Right atrium auricular region (tissue), 2 donors: ENCODE results near the gene EIPR1. TPM values are rescaled to one million over a fixed set of nuclear protein-coding genes. Genes with fewer than 3 reads are reported as not detected.

ENCODE experiments used
- DNase-seq: peaks from one replicate; pipeline ENCODE4 v3.0.0-alpha.2; 2019; ENCODE audit warnings: low spot score
- H3K27ac ChIP-seq, 2 donors: fragments of 200-600 bp; sonication (generic); 1 replicate in 1 of 2; 2 replicates in 1 of 2; pipeline ENCODE4 v1.5.1; 2016 to 2019
- H3K27me3 ChIP-seq, 2 donors: fragments of 200-600 bp; sonication (generic); one replicate each; pipeline versions ENCODE4 v1.5.1 to v1.6.0; 2017 to 2019
- H3K36me3 ChIP-seq: fragments of 200-600 bp; sonication (generic); one replicate; pipeline ENCODE4 v1.5.1; 2016
- H3K4me1 ChIP-seq, 2 donors: fragments of 200-600 bp; sonication (generic); one replicate each; pipeline versions ENCODE4 v1.5.1 to v1.6.0; 2017 to 2019
- H3K4me3 ChIP-seq, 2 donors: fragments of 200-600 bp; sonication (generic); 1 replicate in 1 of 2; 2 replicates in 1 of 2; pipeline ENCODE4 v1.5.1; 2017 to 2019; ENCODE audit warnings: mild to moderate bottlenecking in 1 of 2, moderate library complexity in 1 of 2
- H3K9me3 ChIP-seq, 2 donors: fragments of 200-600 bp; sonication (generic); one replicate each; pipeline ENCODE4 v1.5.1; 2019
- CTCF ChIP-seq, 2 donors: fragments of 200-600 bp; sonication (generic); IDR thresholded peaks; one replicate each; pipeline ENCODE4 v1.5.1; 2019; ENCODE audit warnings: antibody characterized with exemption in 2 of 2
- total RNA-seq, 2 donors: library from RNA; depleted of rRNA; stranded (reverse); fragments of >200 nt; gene quantifications; one replicate each; pipeline ENCODE4 v1.1.0, GENCODE V29; 2016

The EIPR1 gene
- total RNA-seq, 2 donors from 2014 or later: 13.2 to 13.6 TPM

- no peak for DNase-seq
- H3K4me3 ChIP-seq: no peak overlapping the region
- no peak for TF ChIP-seq CTCF (IDR thresholded peaks at IDR 0.05)
- no peaks in the 10 kb centered on the region for H3K4me1 ChIP-seq
- H3K36me3 ChIP-seq: no peaks in the 10 kb centered on the region
- H3K27me3 ChIP-seq: no peaks in the 10 kb centered on the region
- no peaks in the 10 kb centered on the region for H3K9me3 ChIP-seq
- no peak overlapping the region for H3K27ac ChIP-seq
These were observed 55.8 kb downstream of the EIPR1 start for GRCh38 chr2:3321825-3322224.

- no peaks in the 10 kb centered on the region for H3K36me3 ChIP-seq
- no peaks in the 10 kb centered on the region for H3K27me3 ChIP-seq
- H3K9me3 ChIP-seq: no peaks in the 10 kb centered on the region
- no peaks in the 10 kb centered on the region for H3K4me1 ChIP-seq
- DNase-seq: no peak
- H3K27ac ChIP-seq: no peak overlapping the region
- no peak for TF ChIP-seq CTCF (IDR thresholded peaks at IDR 0.05)
- no peak overlapping the region for H3K4me3 ChIP-seq
These were observed 56.6 kb downstream of the EIPR1 start for GRCh38 chr2:3320910-3321605.

GRCh38 chr2:3319745-3320566 is 57.7 kb downstream of the EIPR1 start:
- H3K4me3 ChIP-seq: no peak overlapping the region
- H3K27ac ChIP-seq: no peak overlapping the region
- no peaks in the 10 kb centered on the region for H3K27me3 ChIP-seq
- no peak for DNase-seq
- H3K9me3 ChIP-seq: no peaks in the 10 kb centered on the region
- H3K4me1 ChIP-seq: no peaks in the 10 kb centered on the region
- TF ChIP-seq CTCF (IDR thresholded peaks at IDR 0.05): no peak
- H3K36me3 ChIP-seq: no peaks in the 10 kb centered on the region

- DNase-seq: no peak
- H3K27ac ChIP-seq: no peak overlapping the region
- no peaks in the 10 kb centered on the region for H3K36me3 ChIP-seq
- H3K27me3 ChIP-seq: no peaks in the 10 kb centered on the region
- H3K9me3 ChIP-seq: no peaks in the 10 kb centered on the region
- H3K4me1 ChIP-seq: no peaks in the 10 kb centered on the region
- H3K4me3 ChIP-seq: no peak overlapping the region
- TF ChIP-seq CTCF (IDR thresholded peaks at IDR 0.05): no peak
These were observed 58.5 kb downstream of the EIPR1 start for GRCh38 chr2:3319134-3319533.

GRCh38 chr2:3317871-3318590 is 59.6 kb downstream of the EIPR1 start:
- Histone ChIP-seq H3K9me3 (no peaks in the 10 kb centered on the region), H3K4me3 (no peak overlapping the region), H3K27ac (no peak overlapping the region), H3K4me1 (no peaks in the 10 kb centered on the region), H3K27me3 (no peaks in the 10 kb centered on the region), H3K36me3 (no peaks in the 10 kb centered on the region)
- TF ChIP-seq CTCF (IDR thresholded peaks at IDR 0.05): no peak
- DNase-seq: no peak
